Type B pancreatic cell (in vitro differentiated cells): ENCODE results near the gene MRPL49. TPM values are rescaled to one million over a fixed set of nuclear protein-coding genes. Genes with fewer than 3 reads are reported as not detected.

Experiments used
- DNase-seq: peaks from one replicate; pipeline ENCODE4 v3.0.0; 2021; ENCODE audit warnings: mixed read lengths; ENCODE audit not compliant: unreplicated experiment; ENCODE audit errors: extremely low spot score
- H3K27ac Mint-ChIP-seq: 2 replicates; pipeline ENCODE4 v1.8.0; 2021; ENCODE audit warnings: mild to moderate bottlenecking, mixed read lengths
- H3K27me3 Mint-ChIP-seq: 2 replicates; pipeline ENCODE4 v1.8.0; 2021; ENCODE audit warnings: mixed read lengths
- H3K36me3 Mint-ChIP-seq: 2 replicates; pipeline ENCODE4 v1.8.0; 2021; ENCODE audit warnings: mixed read lengths
- H3K4me1 Mint-ChIP-seq: one replicate; pipeline ENCODE4 v1.8.0; 2021; ENCODE audit warnings: mixed read lengths; ENCODE audit not compliant: unreplicated experiment
- H3K4me3 Mint-ChIP-seq: 2 replicates; pipeline ENCODE4 v1.8.0; 2021; ENCODE audit warnings: mild to moderate bottlenecking, mixed read lengths
- H3K9me3 Mint-ChIP-seq: 2 replicates; pipeline ENCODE4 v1.8.0; 2021; ENCODE audit warnings: mixed read lengths
- total RNA-seq: library from RNA; stranded (reverse); gene quantifications from 2 replicates; pipeline ENCODE4 v1.2.1, GENCODE V29; 2021; ENCODE audit warnings: low replicate concordance
- TF ChIP-seq, protein P1 (sequence below): fragments of 200-600 bp; sonication (generic); conservative IDR thresholded peaks from 2 replicates; pipeline ENCODE4 v1.5.0; 2021; ENCODE audit warnings: antibody characterized with exemption, mild to moderate bottlenecking

The MRPL49 gene
- total RNA-seq, 1 donor from 2014 or later, result 49.1 TPM

GRCh38 chr11:65110354-65110861 is 11.7 kb upstream of the MRPL49 start:
- H3K27me3 Mint-ChIP-seq, result peaks cover 7% of the 10 kb centered on the region
- TF ChIP-seq, protein P1, sequence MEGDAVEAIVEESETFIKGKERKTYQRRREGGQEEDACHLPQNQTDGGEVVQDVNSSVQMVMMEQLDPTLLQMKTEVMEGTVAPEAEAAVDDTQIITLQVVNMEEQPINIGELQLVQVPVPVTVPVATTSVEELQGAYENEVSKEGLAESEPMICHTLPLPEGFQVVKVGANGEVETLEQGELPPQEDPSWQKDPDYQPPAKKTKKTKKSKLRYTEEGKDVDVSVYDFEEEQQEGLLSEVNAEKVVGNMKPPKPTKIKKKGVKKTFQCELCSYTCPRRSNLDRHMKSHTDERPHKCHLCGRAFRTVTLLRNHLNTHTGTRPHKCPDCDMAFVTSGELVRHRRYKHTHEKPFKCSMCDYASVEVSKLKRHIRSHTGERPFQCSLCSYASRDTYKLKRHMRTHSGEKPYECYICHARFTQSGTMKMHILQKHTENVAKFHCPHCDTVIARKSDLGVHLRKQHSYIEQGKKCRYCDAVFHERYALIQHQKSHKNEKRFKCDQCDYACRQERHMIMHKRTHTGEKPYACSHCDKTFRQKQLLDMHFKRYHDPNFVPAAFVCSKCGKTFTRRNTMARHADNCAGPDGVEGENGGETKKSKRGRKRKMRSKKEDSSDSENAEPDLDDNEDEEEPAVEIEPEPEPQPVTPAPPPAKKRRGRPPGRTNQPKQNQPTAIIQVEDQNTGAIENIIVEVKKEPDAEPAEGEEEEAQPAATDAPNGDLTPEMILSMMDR, result peak; percentile 90
- H3K36me3 Mint-ChIP-seq, result no peaks in the 10 kb centered on the region
- H3K4me1 Mint-ChIP-seq, result peaks cover 20% of the 10 kb centered on the region
- H3K27ac Mint-ChIP-seq, result peak overlapping the region; percentile 79
- DNase-seq, result peak; percentile 95
- peak overlapping the region; percentile 58 for H3K4me3 Mint-ChIP-seq
- H3K9me3 Mint-ChIP-seq, result no peaks in the 10 kb centered on the region

- Mint-ChIP-seq H3K4me1 (peaks cover 20% of the 10 kb centered on the region), H3K36me3 (no peaks in the 10 kb centered on the region), H3K27me3 (peaks cover 7% of the 10 kb centered on the region), H3K9me3 (no peaks in the 10 kb centered on the region), H3K4me3 (peak overlapping the region; percentile 94), H3K27ac (peak overlapping the region; percentile 87)
- TF ChIP-seq, protein P1, result no peak
- no peak for DNase-seq
Measured at GRCh38 chr11:65111159-65111743, 10.9 kb upstream of the MRPL49 start.

DNA sequence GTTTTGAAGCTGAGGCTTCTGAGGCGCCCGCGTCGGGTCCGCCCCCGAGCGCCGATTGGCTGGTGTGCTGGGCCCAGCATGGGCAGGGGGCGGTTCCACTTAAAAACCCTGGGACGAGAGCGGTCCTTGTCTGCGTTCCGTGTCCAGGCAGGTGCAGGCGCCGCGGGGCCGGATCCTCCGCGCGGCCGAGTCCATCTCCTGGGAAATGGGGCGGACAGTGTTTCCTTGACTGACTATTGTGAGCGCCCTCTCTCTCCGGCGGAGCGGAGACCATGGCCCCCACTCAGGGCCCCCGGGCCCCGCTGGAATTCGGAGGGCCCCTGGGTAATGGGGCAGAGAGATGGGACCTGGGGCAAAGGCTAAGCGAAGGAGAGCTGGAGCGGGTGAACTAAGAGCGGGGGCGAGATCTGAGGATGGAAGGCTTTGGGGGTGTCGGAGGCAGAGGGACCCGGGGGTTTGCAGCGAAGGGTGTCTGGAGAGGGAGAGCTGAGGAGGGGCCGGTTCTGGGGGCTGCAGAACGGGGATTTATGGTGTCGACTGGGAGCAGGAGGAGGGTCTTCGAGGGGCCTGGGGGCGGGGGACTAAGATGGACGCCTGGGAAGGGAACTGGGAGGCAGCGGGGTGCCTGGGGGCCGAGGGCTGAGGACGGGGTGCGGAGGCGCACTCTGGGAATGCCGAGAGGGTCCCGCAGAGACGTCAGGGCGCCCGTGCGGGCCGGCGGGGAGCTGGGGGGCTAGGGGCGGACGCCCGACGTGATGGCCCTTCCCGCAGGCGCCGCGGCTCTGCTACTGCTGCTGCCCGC is 10.2 kb upstream of the MRPL49 start, which contains the start of gene TM7SF2:
TM7SF2 (plus strand) TSS at position 129 of the 802 bp plus-strand sequence; CDS start at position 273, 144 bp downstream.
- TF ChIP-seq, protein P1, result no peak
- peak within 1 kb of the TSS; percentile 94 for H3K4me3 Mint-ChIP-seq
- peaks cover 20% of the 10 kb centered on the region for H3K4me1 Mint-ChIP-seq
- peaks cover 7% of the 10 kb centered on the region for H3K27me3 Mint-ChIP-seq
- no peaks in the 10 kb centered on the region for H3K36me3 Mint-ChIP-seq
- peak within 1 kb of the TSS; percentile 91 for H3K27ac Mint-ChIP-seq
- peak; percentile 93 for DNase-seq
- no peaks in the 10 kb centered on the region for H3K9me3 Mint-ChIP-seq

- Mint-ChIP-seq H3K27ac (peak overlapping the region; percentile 91), H3K36me3 (peaks cover 2% of the 10 kb centered on the region), H3K27me3 (peaks cover 7% of the 10 kb centered on the region), H3K4me3 (peak overlapping the region; percentile 87), H3K9me3 (no peaks in the 10 kb centered on the region), H3K4me1 (peaks cover 21% of the 10 kb centered on the region)
- TF ChIP-seq, protein P1, result peak; percentile 94
- no peak for DNase-seq
Measured at GRCh38 chr11:65112546-65113360, 9.4 kb upstream of the MRPL49 start.

GRCh38 chr11:65113361-65113756 is 8.8 kb upstream of the MRPL49 start:
- H3K4me1 Mint-ChIP-seq, result peaks cover 24% of the 10 kb centered on the region
- peaks cover 7% of the 10 kb centered on the region for H3K27me3 Mint-ChIP-seq
- H3K9me3 Mint-ChIP-seq, result no peaks in the 10 kb centered on the region
- H3K4me3 Mint-ChIP-seq, result peak overlapping the region; percentile 87
- DNase-seq, result no peak
- TF ChIP-seq, protein P1, result no peak
- H3K27ac Mint-ChIP-seq, result peak overlapping the region; percentile 91
- peaks cover 6% of the 10 kb centered on the region for H3K36me3 Mint-ChIP-seq
